ENCODE data around the gene ZMYM2. TPM values are rescaled to one million over a fixed set of nuclear protein-coding genes. Genes with fewer than 3 reads are reported as not detected.

The ZMYM2 gene
- total RNA-seq, 2 experiments from 2014 or later = 59.9 to 64.7 TPM

GRCh38 chr13:19927117-19927748 is 31.3 kb upstream of the ZMYM2 start:
- H2AFZ ChIP-seq (ENCODE audit: low read length) = 0 out of 2 replicates have a peak overlapping the region, but pooled peaks have one; percentile 49

GRCh38 chr13:19940106-19940505 is 18.4 kb upstream of the ZMYM2 start:
- H2AFZ ChIP-seq (ENCODE audit: low read length) = no peak overlapping the region
- no peak for DNase-seq (ENCODE audit: low spot score)
- no peak overlapping the region for H3K4me2 ChIP-seq (ENCODE audit: low read length)
- H3K27ac ChIP-seq (ENCODE audit: low read depth, low read length, poor library complexity, severe bottlenecking) = no peak overlapping the region
- no peaks in the 10 kb centered on the region for H3K4me1 ChIP-seq (ENCODE audit: insufficient read depth, low read length, poor library complexity, severe bottlenecking)
- no peaks in the 10 kb centered on the region for H4K20me1 ChIP-seq (ENCODE audit: insufficient read depth, low read length)
- no peaks in the 10 kb centered on the region for H3K36me3 ChIP-seq (ENCODE audit: insufficient read depth, low read length)
- no peaks in the 10 kb centered on the region for H3K9me2 ChIP-seq (ENCODE audit: insufficient read depth, low read length)
- ChIA-PET CTCF (ENCODE audit: unreplicated experiment) (no interaction called here), POLR2A (no interaction called here)
- intact Hi-C loops (cut with micrococcal nuclease; ENCODE audit: unreplicated experiment) = no loop called here
- H3K79me2 ChIP-seq (ENCODE audit: insufficient read depth, low read depth, low read length) = no peaks in the 10 kb centered on the region
- H3K9me3 ChIP-seq (ENCODE audit: low read length) = no peaks in the 10 kb centered on the region
- no peak overlapping the region for H3K4me3 ChIP-seq (ENCODE audit: low read depth, low read length, poor library complexity, severe bottlenecking)
- TF ChIP-seq EZH2phosphoT487 (IDR thresholded peaks at IDR 0.05; ENCODE audit: borderline replicate concordance, low read depth, low read length) (no peak), CTCF (conservative IDR thresholded peaks at IDR 0.05; ENCODE audit: low read length) (no peak)
- no TSS peak for BruUV-seq (replicated peaks)

More at GRCh38 chr13:19927117-19927748, 31.3 kb upstream of the ZMYM2 start:
- H3K9me3 ChIP-seq (ENCODE audit: low read length) = no peaks in the 10 kb centered on the region
- CTCF ChIA-PET (ENCODE audit: unreplicated experiment) = interaction anchor here (0.6 kb wide), 1 partner anchor 72 kb away, joined by 4 read pairs; no protein-coding TSS in a partner anchor
- H3K4me2 ChIP-seq (ENCODE audit: low read length) = no peak overlapping the region
- no peak overlapping the region for H3K4me3 ChIP-seq (ENCODE audit: low read depth, low read length, poor library complexity, severe bottlenecking)
- POLR2A ChIA-PET = interaction anchor here (0.6 to 0.9 kb wide), 6 partner anchors 16 to 233 kb away, joined by 3 to 5 read pairs (median 4); no protein-coding TSS in a partner anchor
- no peaks in the 10 kb centered on the region for H4K20me1 ChIP-seq (ENCODE audit: insufficient read depth, low read length)
- H3K4me1 ChIP-seq (ENCODE audit: insufficient read depth, low read length, poor library complexity, severe bottlenecking) = no peaks in the 10 kb centered on the region
- H3K79me2 ChIP-seq (ENCODE audit: insufficient read depth, low read depth, low read length) = no peaks in the 10 kb centered on the region
- H3K27ac ChIP-seq (ENCODE audit: low read depth, low read length, poor library complexity, severe bottlenecking) = no peak overlapping the region
- no TSS peak for BruUV-seq (replicated peaks)
- DNase-seq (ENCODE audit: low spot score) = peak; percentile 57
- no peaks in the 10 kb centered on the region for H3K9me2 ChIP-seq (ENCODE audit: insufficient read depth, low read length)
- TF ChIP-seq CTCF (conservative IDR thresholded peaks at IDR 0.05; ENCODE audit: low read length) = peak; percentile 87
- no peak for TF ChIP-seq EZH2phosphoT487 (IDR thresholded peaks at IDR 0.05; ENCODE audit: borderline replicate concordance, low read depth, low read length)
- H3K36me3 ChIP-seq (ENCODE audit: insufficient read depth, low read length) = no peaks in the 10 kb centered on the region
- intact Hi-C loops (cut with micrococcal nuclease; ENCODE audit: unreplicated experiment) = loop anchor here (1.0 kb wide), 2 partner anchors 31 to 236 kb away; partner anchors contain the start of gene ZMYM2

GRCh38 chr13:19950374-19950773 is 8.2 kb upstream of the ZMYM2 start:
- Histone ChIP-seq H3K9me3 (ENCODE audit: low read length) (no peaks in the 10 kb centered on the region), H3K79me2 (ENCODE audit: insufficient read depth, low read depth, low read length) (no peaks in the 10 kb centered on the region), H4K20me1 (ENCODE audit: insufficient read depth, low read length) (no peaks in the 10 kb centered on the region), H2AFZ (ENCODE audit: low read length) (peak overlapping the region; percentile 87), H3K36me3 (ENCODE audit: insufficient read depth, low read length) (no peaks in the 10 kb centered on the region), H3K4me2 (ENCODE audit: low read length) (no peak overlapping the region), H3K4me3 (ENCODE audit: low read depth, low read length, poor library complexity, severe bottlenecking) (no peak overlapping the region), H3K27ac (ENCODE audit: low read depth, low read length, poor library complexity, severe bottlenecking) (no peak overlapping the region), H3K4me1 (ENCODE audit: insufficient read depth, low read length, poor library complexity, severe bottlenecking) (no peaks in the 10 kb centered on the region), H3K9me2 (ENCODE audit: insufficient read depth, low read length) (no peaks in the 10 kb centered on the region)
- CTCF ChIA-PET (ENCODE audit: unreplicated experiment) = no interaction called here
- no peak for DNase-seq (ENCODE audit: low spot score)
- POLR2A ChIA-PET = interaction anchor here (0.6 to 0.8 kb wide), 4 partner anchors 20 to 184 kb away, joined by 3 to 6 read pairs (median 3); no protein-coding TSS in a partner anchor
- intact Hi-C loops (cut with micrococcal nuclease; ENCODE audit: unreplicated experiment) = loop anchor here (10.0 kb wide), 1 partner anchor 316 kb away; the partner anchor contains the start of gene MPHOSPH8
- BruUV-seq (replicated peaks) = no TSS peak
- no peak for TF ChIP-seq CTCF (conservative IDR thresholded peaks at IDR 0.05; ENCODE audit: low read length)
- TF ChIP-seq EZH2phosphoT487 (IDR thresholded peaks at IDR 0.05; ENCODE audit: borderline replicate concordance, low read depth, low read length) = no peak
